EL (cell line): ENCODE measurements around the gene GINS1.

Experiments
- DNase-seq: peaks from one replicate; pipeline ENCODE4 v3.0.0-alpha.2; 2016

GINS1 gene

GRCh38 chr20:25407311-25408169 lies at the start of gene GINS1:
GINS1 (plus strand) TSS chr20:25407673; CDS start chr20:25407821, 148 bp downstream.
- peak; percentile 94 for DNase-seq

- peak; percentile 61 for DNase-seq
Observed at GRCh38 chr20:25360631-25361286, 46.7 kb upstream of the GINS1 start.

- peak; percentile 59 for DNase-seq
Observed at GRCh38 chr20:25361287-25361683, 46.2 kb upstream of the GINS1 start.

GRCh38 chr20:25364180-25364788 lies 43.2 kb upstream of the GINS1 start:
- DNase-seq: no peak

GRCh38 chr20:25364879-25365699 lies 42.4 kb upstream of the GINS1 start:
- no peak for DNase-seq

- DNase-seq: no peak
Observed at GRCh38 chr20:25368526-25368925, 38.9 kb upstream of the GINS1 start.

- DNase-seq: no peak
Observed at GRCh38 chr20:25368976-25369375, 38.5 kb upstream of the GINS1 start.

GRCh38 chr20:25369529-25369928 lies 37.9 kb upstream of the GINS1 start:
- DNase-seq: no peak

- DNase-seq: peak; percentile 37
Observed at GRCh38 chr20:25369971-25370370, 37.5 kb upstream of the GINS1 start.

- DNase-seq: peak; percentile 94
Observed at GRCh38 chr20:25372584-25373336, 34.7 kb upstream of the GINS1 start.

GRCh38 chr20:25374842-25375241 lies 32.6 kb upstream of the GINS1 start:
- no peak for DNase-seq

GRCh38 chr20:25376236-25376635 lies 31.2 kb upstream of the GINS1 start:
- DNase-seq: no peak

- no peak for DNase-seq
Observed at GRCh38 chr20:25376886-25377285, 30.6 kb upstream of the GINS1 start.

- no peak for DNase-seq
Observed at GRCh38 chr20:25378189-25378883, 29.1 kb upstream of the GINS1 start.

- no peak for DNase-seq
Observed at GRCh38 chr20:25378884-25379733, 28.4 kb upstream of the GINS1 start.

GRCh38 chr20:25380945-25381614 lies 26.4 kb upstream of the GINS1 start:
- DNase-seq: no peak

GRCh38 chr20:25382704-25383370 lies 24.6 kb upstream of the GINS1 start:
- DNase-seq: no peak

- peak; percentile 65 for DNase-seq
Observed at GRCh38 chr20:25389401-25389857, 18.0 kb upstream of the GINS1 start.

- peak; percentile 32 for DNase-seq
Observed at GRCh38 chr20:25389858-25390537, 17.5 kb upstream of the GINS1 start.
